GM06990 (cell line): ENCODE measurements around the gene TCF3.

ENCODE experiments used
- DNase-seq: peaks from one replicate; pipeline ENCODE4 v3.0.0-alpha.2; 2011; ENCODE audit not compliant: insufficient read length; ENCODE audit errors: extremely low read depth
- H3K27me3 ChIP-seq: replicated peaks from 2 replicates; pipeline ENCODE4 v1.6.0; 2011; ENCODE audit warnings: low read length; ENCODE audit not compliant: control insufficient read depth, insufficient read depth
- H3K36me3 ChIP-seq: 2 replicates; pipeline ENCODE4 v1.5.1; 2011; ENCODE audit warnings: low read length; ENCODE audit not compliant: control insufficient read depth, insufficient read depth
- H3K4me3 ChIP-seq: replicated peaks from 2 replicates; pipeline ENCODE4 v1.5.1; 2011; ENCODE audit warnings: low read depth, mild to moderate bottlenecking, control low read depth, low read length
- CTCF ChIP-seq: IDR thresholded peaks from 2 replicates; pipeline ENCODE4 v1.5.1; 2011; ENCODE audit warnings: low read length, control low read depth, mild to moderate bottlenecking, inconsistent platforms; ENCODE audit not compliant: insufficient read depth, poor library complexity, severe bottlenecking

TCF3 gene

GRCh38 chr19:1680976-1681375 lies 28.6 kb upstream of the TCF3 start:
- Histone ChIP-seq H3K27me3 (no peaks in the 10 kb centered on the region; the same call in 1 of the 2 replicates), H3K4me3 (no peak overlapping the region), H3K36me3 (no peaks in the 10 kb centered on the region)
- no peak for TF ChIP-seq CTCF
- DNase-seq = no peak

DNA sequence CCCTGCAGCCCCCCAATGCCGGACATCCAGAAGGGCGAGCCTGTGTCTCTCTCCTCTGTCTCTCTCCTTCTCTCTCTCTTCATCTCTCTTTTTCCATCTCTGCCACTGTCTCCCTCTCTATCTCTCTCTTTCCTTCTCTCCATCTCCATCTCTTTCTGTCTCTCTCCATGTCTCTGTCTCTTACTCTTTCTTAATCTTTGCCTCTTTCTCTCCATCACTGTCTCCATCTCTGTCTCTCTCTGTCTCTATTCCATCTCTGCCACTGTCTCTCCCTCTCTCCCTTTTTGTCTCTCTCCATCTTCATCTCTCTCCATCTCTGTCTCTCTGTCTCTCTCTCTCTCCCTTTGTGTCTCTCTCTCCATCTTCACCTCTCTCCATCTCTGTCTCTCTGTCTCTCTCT lies 25.7 kb upstream of the TCF3 start:
- no peaks in the 10 kb centered on the region for H3K36me3 ChIP-seq
- H3K4me3 ChIP-seq = no peak overlapping the region
- TF ChIP-seq CTCF = no peak
- no peak for DNase-seq
- no peaks in the 10 kb centered on the region; the same call in 1 of the 2 replicates for H3K27me3 ChIP-seq

DNA sequence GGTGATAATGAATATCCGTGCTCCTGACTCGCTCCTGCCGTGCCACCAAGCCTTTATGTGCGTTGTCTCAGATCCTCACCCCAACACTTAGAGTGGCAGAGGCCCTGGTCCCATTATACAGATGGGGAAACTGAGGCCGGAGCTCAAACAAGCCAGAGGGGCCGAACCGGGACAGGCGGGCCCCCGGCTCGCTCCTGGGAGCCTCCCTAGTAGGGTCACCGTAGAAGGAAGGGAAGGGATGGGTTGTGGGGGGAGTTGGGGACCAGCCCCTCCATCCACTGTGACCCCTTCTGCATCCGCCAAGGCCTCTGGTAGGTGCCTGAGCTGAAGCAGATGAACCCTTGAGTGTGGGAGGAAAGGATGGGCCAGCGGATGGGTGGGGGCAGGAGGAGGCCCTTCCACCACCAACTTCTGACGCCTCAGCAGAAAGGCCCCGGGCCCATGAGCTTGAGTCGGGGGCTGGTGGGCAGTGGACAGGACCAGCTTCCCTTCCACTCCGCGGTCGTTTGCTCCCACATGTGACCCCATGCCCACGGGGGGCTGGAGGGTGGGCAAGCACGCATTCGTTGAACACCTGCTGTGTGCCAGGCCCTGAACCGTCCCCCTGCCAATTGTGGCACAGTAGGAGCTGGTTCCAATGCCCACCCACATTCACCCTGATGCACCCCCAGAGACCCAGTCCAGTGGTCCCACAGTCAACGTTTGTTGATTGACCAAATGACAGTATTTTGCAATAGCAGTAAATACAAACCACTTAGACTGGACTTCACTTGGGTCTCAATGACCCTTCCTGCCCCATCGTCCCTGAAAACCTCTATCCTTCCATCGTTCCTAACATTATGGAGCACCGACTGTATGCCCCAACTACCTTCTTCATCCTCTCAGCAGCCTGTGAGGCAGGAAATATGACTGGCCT lies 24.2 kb upstream of the TCF3 start:
- no peak overlapping the region for H3K4me3 ChIP-seq
- no peaks in the 10 kb centered on the region; the same call in 1 of the 2 replicates for H3K27me3 ChIP-seq

GRCh38 chr19:1675633-1676350 lies 23.4 kb upstream of the TCF3 start:
- no peak for DNase-seq
- no peaks in the 10 kb centered on the region for H3K36me3 ChIP-seq
- H3K27me3 ChIP-seq = no peaks in the 10 kb centered on the region; the same call in 1 of the 2 replicates
- TF ChIP-seq CTCF = no peak
- no peak overlapping the region for H3K4me3 ChIP-seq

More for the DNA sequence above, 24.2 kb upstream of the TCF3 start:
- DNase-seq = no peak
- TF ChIP-seq CTCF = no peak
- H3K36me3 ChIP-seq = no peaks in the 10 kb centered on the region

GRCh38 chr19:1674293-1674679 lies 21.9 kb upstream of the TCF3 start:
- Histone ChIP-seq H3K36me3 (no peaks in the 10 kb centered on the region), H3K4me3 (no peak overlapping the region), H3K27me3 (no peaks in the 10 kb centered on the region; the same call in 1 of the 2 replicates)
- DNase-seq = no peak
- TF ChIP-seq CTCF = no peak
